Measurements from ENCODE around the gene EFCAB5.

DNA sequence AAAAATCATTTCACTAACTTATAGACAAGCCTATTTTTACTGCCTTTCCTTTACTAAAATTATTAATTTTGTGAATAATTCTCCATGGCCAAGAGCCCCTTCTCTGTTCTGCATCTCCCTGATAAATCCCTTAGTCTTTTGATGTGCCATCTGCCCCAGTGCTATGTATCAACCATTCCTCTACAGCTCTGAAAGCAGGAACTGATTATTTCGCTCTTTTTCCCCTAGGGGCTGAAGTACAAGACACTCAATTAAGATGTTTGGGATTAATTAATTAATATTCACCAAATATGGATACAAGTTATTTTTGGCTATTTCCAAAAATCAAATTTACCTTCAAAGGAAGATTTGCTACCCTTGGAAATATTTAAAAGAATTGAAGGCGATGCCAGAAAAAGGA is 38.0 kb upstream of the EFCAB5 start:
- TF ChIP-seq, protein P1, sequence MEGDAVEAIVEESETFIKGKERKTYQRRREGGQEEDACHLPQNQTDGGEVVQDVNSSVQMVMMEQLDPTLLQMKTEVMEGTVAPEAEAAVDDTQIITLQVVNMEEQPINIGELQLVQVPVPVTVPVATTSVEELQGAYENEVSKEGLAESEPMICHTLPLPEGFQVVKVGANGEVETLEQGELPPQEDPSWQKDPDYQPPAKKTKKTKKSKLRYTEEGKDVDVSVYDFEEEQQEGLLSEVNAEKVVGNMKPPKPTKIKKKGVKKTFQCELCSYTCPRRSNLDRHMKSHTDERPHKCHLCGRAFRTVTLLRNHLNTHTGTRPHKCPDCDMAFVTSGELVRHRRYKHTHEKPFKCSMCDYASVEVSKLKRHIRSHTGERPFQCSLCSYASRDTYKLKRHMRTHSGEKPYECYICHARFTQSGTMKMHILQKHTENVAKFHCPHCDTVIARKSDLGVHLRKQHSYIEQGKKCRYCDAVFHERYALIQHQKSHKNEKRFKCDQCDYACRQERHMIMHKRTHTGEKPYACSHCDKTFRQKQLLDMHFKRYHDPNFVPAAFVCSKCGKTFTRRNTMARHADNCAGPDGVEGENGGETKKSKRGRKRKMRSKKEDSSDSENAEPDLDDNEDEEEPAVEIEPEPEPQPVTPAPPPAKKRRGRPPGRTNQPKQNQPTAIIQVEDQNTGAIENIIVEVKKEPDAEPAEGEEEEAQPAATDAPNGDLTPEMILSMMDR (IDR thresholded peaks at IDR 0.05; ENCODE audit: insufficient read depth, low read depth, low read length) = no peak
- TF ChIP-seq EZH2 (IDR thresholded peaks at IDR 0.05; ENCODE audit: insufficient read depth, low read length) = no peak

All from astrocyte (in vitro differentiated cells and primary cell).